ENCODE measurements around the gene SCN9A. TPM values are rescaled to one million over a fixed set of nuclear protein-coding genes. Genes with fewer than 3 reads are reported as not detected.

Gene SCN9A
- total and polyA plus RNA-seq, 2 donors: 0.67 to 32.9 TPM

GRCh38 chr2:166393008-166393407, 17.3 kb upstream of the SCN9A start:
- Histone ChIP-seq H3K36me3 (ENCODE audit: insufficient read depth) (no peaks in the 10 kb centered on the region), H3K4me1 (ENCODE audit: insufficient read depth) (no peaks in the 10 kb centered on the region), H3K27ac (ENCODE audit: low read depth) (no peak overlapping the region), H3K4me3 (ENCODE audit: low read depth, low read length) (no peak overlapping the region)
- 53% methylated on average over 3 of the region's 3 CpGs for WGBS
- no peak for DNase-seq (ENCODE audit: extremely low spot score)

- Histone ChIP-seq H3K4me1 (ENCODE audit: insufficient read depth) (no peaks in the 10 kb centered on the region), H3K4me3 (ENCODE audit: low read depth, low read length) (no peak overlapping the region), H3K36me3 (ENCODE audit: insufficient read depth) (no peaks in the 10 kb centered on the region), H3K27ac (ENCODE audit: low read depth) (no peak overlapping the region)
- 42% methylated on average over 3 of the region's 3 CpGs for WGBS
- no peak for DNase-seq (ENCODE audit: extremely low spot score)
Observed at GRCh38 chr2:166388481-166389070, 12.8 kb upstream of the SCN9A start.

- Histone ChIP-seq H3K36me3 (ENCODE audit: insufficient read depth) (no peaks in the 10 kb centered on the region), H3K4me3 (ENCODE audit: low read depth, low read length) (no peak overlapping the region), H3K4me1 (ENCODE audit: insufficient read depth) (no peaks in the 10 kb centered on the region), H3K27ac (ENCODE audit: low read depth) (no peak overlapping the region)
- DNase-seq (ENCODE audit: extremely low spot score): no peak
- 93% methylated on average over 1 of the region's 1 CpG for WGBS
Observed at GRCh38 chr2:166385313-166385712, 9.6 kb upstream of the SCN9A start.

- Histone ChIP-seq H3K4me1 (ENCODE audit: insufficient read depth) (no peaks in the 10 kb centered on the region), H3K4me3 (ENCODE audit: low read depth, low read length) (no peak overlapping the region), H3K36me3 (ENCODE audit: insufficient read depth) (no peaks in the 10 kb centered on the region), H3K27ac (ENCODE audit: low read depth) (no peak overlapping the region)
- 66% methylated on average over 8 of the region's 8 CpGs for WGBS
- DNase-seq (ENCODE audit: extremely low spot score): no peak
Observed at GRCh38 chr2:166384774-166385173, 9.0 kb upstream of the SCN9A start.

GRCh38 chr2:166382448-166382847, 6.7 kb upstream of the SCN9A start:
- Histone ChIP-seq H3K27ac (ENCODE audit: low read depth) (no peak overlapping the region), H3K4me3 (ENCODE audit: low read depth, low read length) (no peak overlapping the region), H3K4me1 (ENCODE audit: insufficient read depth) (no peaks in the 10 kb centered on the region), H3K36me3 (ENCODE audit: insufficient read depth) (no peaks in the 10 kb centered on the region)
- 84% methylated on average over 3 of the region's 3 CpGs for WGBS
- no peak for DNase-seq (ENCODE audit: extremely low spot score)

- WGBS: 33% methylated on average over 1 of the region's 1 CpG
- Histone ChIP-seq H3K27ac (ENCODE audit: low read depth) (no peak overlapping the region), H3K4me3 (ENCODE audit: low read depth, low read length) (no peak overlapping the region), H3K36me3 (ENCODE audit: insufficient read depth) (no peaks in the 10 kb centered on the region), H3K4me1 (ENCODE audit: insufficient read depth) (no peaks in the 10 kb centered on the region)
- DNase-seq (ENCODE audit: extremely low spot score): no peak
Observed at GRCh38 chr2:166380615-166381014, 4.9 kb upstream of the SCN9A start.

GRCh38 chr2:166376873-166377272, 1.1 kb upstream of the SCN9A start:
- Histone ChIP-seq H3K36me3 (ENCODE audit: insufficient read depth) (no peaks in the 10 kb centered on the region), H3K4me1 (ENCODE audit: insufficient read depth) (no peaks in the 10 kb centered on the region), H3K4me3 (ENCODE audit: low read depth, low read length) (no peak overlapping the region), H3K27ac (ENCODE audit: low read depth) (no peak overlapping the region)
- 43% methylated on average over 2 of the region's 2 CpGs for WGBS
- DNase-seq (ENCODE audit: extremely low spot score): no peak

- WGBS: 6% methylated on average over 11 of the region's 11 CpGs
- no peaks in the 10 kb centered on the region for H3K36me3 ChIP-seq (ENCODE audit: insufficient read depth)
- no peaks in the 10 kb centered on the region for H3K4me1 ChIP-seq (ENCODE audit: insufficient read depth)
- DNase-seq (ENCODE audit: extremely low spot score): no peak
- no peak overlapping the region for H3K4me3 ChIP-seq (ENCODE audit: low read depth, low read length)
- H3K27ac ChIP-seq (ENCODE audit: low read depth): no peak overlapping the region
Observed at GRCh38 chr2:166376488-166376828, 714 bp upstream of the SCN9A start.

GRCh38 chr2:166375195-166375735, 479 bp downstream of the SCN9A start:
- Histone ChIP-seq H3K4me1 (ENCODE audit: insufficient read depth) (no peaks in the 10 kb centered on the region), H3K4me3 (ENCODE audit: low read depth, low read length) (peak overlapping the region; percentile 46), H3K36me3 (ENCODE audit: insufficient read depth) (no peaks in the 10 kb centered on the region), H3K27ac (ENCODE audit: low read depth) (no peak overlapping the region)
- DNase-seq (ENCODE audit: extremely low spot score): peak; percentile 20
- under 1% methylated on average over 17 of the region's 17 CpGs for WGBS

GRCh38 chr2:166373951-166374350, 1.8 kb downstream of the SCN9A start:
- no peak overlapping the region for H3K4me3 ChIP-seq (ENCODE audit: low read depth, low read length)
- no peak for DNase-seq (ENCODE audit: extremely low spot score)
- H3K36me3 ChIP-seq (ENCODE audit: insufficient read depth): no peaks in the 10 kb centered on the region
- no peaks in the 10 kb centered on the region for H3K4me1 ChIP-seq (ENCODE audit: insufficient read depth)
- H3K27ac ChIP-seq (ENCODE audit: low read depth): no peak overlapping the region

GRCh38 chr2:166373539-166373938, 2.2 kb downstream of the SCN9A start:
- Histone ChIP-seq H3K36me3 (ENCODE audit: insufficient read depth) (no peaks in the 10 kb centered on the region), H3K4me1 (ENCODE audit: insufficient read depth) (no peaks in the 10 kb centered on the region), H3K27ac (ENCODE audit: low read depth) (no peak overlapping the region), H3K4me3 (ENCODE audit: low read depth, low read length) (no peak overlapping the region)
- DNase-seq (ENCODE audit: extremely low spot score): no peak

GRCh38 chr2:166373105-166373504, 2.6 kb downstream of the SCN9A start:
- Histone ChIP-seq H3K4me1 (ENCODE audit: insufficient read depth) (no peaks in the 10 kb centered on the region), H3K27ac (ENCODE audit: low read depth) (no peak overlapping the region), H3K36me3 (ENCODE audit: insufficient read depth) (no peaks in the 10 kb centered on the region), H3K4me3 (ENCODE audit: low read depth, low read length) (no peak overlapping the region)
- DNase-seq (ENCODE audit: extremely low spot score): no peak
- 44% methylated on average over 2 of the region's 2 CpGs for WGBS

- no peak for DNase-seq (ENCODE audit: extremely low spot score)
- Histone ChIP-seq H3K27ac (ENCODE audit: low read depth) (no peak overlapping the region), H3K36me3 (ENCODE audit: insufficient read depth) (no peaks in the 10 kb centered on the region), H3K4me1 (ENCODE audit: insufficient read depth) (no peaks in the 10 kb centered on the region), H3K4me3 (ENCODE audit: low read depth, low read length) (no peak overlapping the region)
- WGBS: 73% methylated on average over 2 of the region's 2 CpGs
Observed at GRCh38 chr2:166372046-166372445, 3.7 kb downstream of the SCN9A start.

GRCh38 chr2:166365803-166366420, 9.8 kb downstream of the SCN9A start:
- WGBS: 66% methylated on average over 6 of the region's 6 CpGs
- no peak overlapping the region for H3K4me3 ChIP-seq (ENCODE audit: low read depth, low read length)
- no peak for DNase-seq (ENCODE audit: extremely low spot score)
- no peaks in the 10 kb centered on the region for H3K4me1 ChIP-seq (ENCODE audit: insufficient read depth)
- H3K36me3 ChIP-seq (ENCODE audit: insufficient read depth): no peaks in the 10 kb centered on the region
- H3K27ac ChIP-seq (ENCODE audit: low read depth): no peak overlapping the region

Data from urinary bladder (tissue), 4 donors.